ENCODE data around the gene GINS3. TPM values are rescaled to one million over a fixed set of nuclear protein-coding genes. Genes with fewer than 3 reads are reported as not detected.

The GINS3 gene
- total and polyA plus RNA-seq, 10 of the 15 experiments (the other 5 are each of a cell fraction or from before 2014, with no cell fraction given): 13.6 to 22.4 (median 15.6) TPM

- TF ChIP-seq SPI1 (IDR thresholded peaks at IDR 0.05; ENCODE audit: borderline replicate concordance, insufficient read depth, low read depth, low read length) (no peak), PML (IDR thresholded peaks at IDR 0.05; ENCODE audit: low read length) (peak; percentile 77), MLLT1 (IDR thresholded peaks at IDR 0.05) (peak; percentile 100), STAT1 (conservative IDR thresholded peaks at IDR 0.05) (peak; percentile 7; the same call in 1 of the 2 replicates), NFYB (IDR thresholded peaks at IDR 0.05; ENCODE audit: insufficient read depth, low read depth, low read length) (no peak), IKZF2 (IDR thresholded peaks at IDR 0.05) (peak; percentile 37 to 54; a peak in 3 of 4 replicates), CREM (IDR thresholded peaks at IDR 0.05; ENCODE audit: low read depth) (peak; percentile 90), SP1 (IDR thresholded peaks at IDR 0.05; ENCODE audit: low read depth, low read length) (peak; percentile 44), RUNX3 (IDR thresholded peaks at IDR 0.05; ENCODE audit: low read length) (peak; percentile 48), NBN (IDR thresholded peaks at IDR 0.05) (peak; percentile 89), RELB (IDR thresholded peaks at IDR 0.05; ENCODE audit: low read depth) (peak; percentile 98), RBBP5 (conservative IDR thresholded peaks at IDR 0.05) (no peak; the same call in 1 of the 2 replicates), EED (IDR thresholded peaks at IDR 0.05; ENCODE audit: low read depth) (no peak), SRF (IDR thresholded peaks at IDR 0.05; ENCODE audit: low read depth in 2 of 2, low read length in 2 of 2) (peak; percentile 84 to 99), MYC (IDR thresholded peaks at IDR 0.05; ENCODE audit: insufficient read depth, insufficient read length, insufficient replicate concordance, low read length, severe bottlenecking) (peak; percentile 42), NFYA (IDR thresholded peaks at IDR 0.05; ENCODE audit: borderline replicate concordance, low read depth, low read length) (no peak), YY1 (IDR thresholded peaks at IDR 0.05; ENCODE audit: low read depth, low read length) (peak; percentile 90), ZNF24 (IDR thresholded peaks at IDR 0.05) (no peak), RELA (IDR thresholded peaks at IDR 0.05; ENCODE audit: borderline replicate concordance, partially characterized antibody) (peak; percentile 56), E4F1 (IDR thresholded peaks at IDR 0.05; ENCODE audit: borderline replicate concordance, partially characterized antibody) (peak; percentile 75), E2F8 (IDR thresholded peaks at IDR 0.05; ENCODE audit: low read depth, partially characterized antibody) (peak; percentile 97), BACH1 (IDR thresholded peaks at IDR 0.05; ENCODE audit: borderline replicate concordance) (peak; percentile 63; the same call in 1 of the 2 replicates)
Measured at GRCh38 chr16:58392215-58393137, at the start of gene GINS3 (continued).
